Nephron progenitor cell (in vitro differentiated cells): ENCODE data around the gene KLHL25.
A peak's percentile ranks its signal among the peaks of the same experiment; 100 is the strongest.

Source experiments
- DNase-seq: peaks from one replicate; pipeline ENCODE4 v3.0.0; 2021
- H3K27ac Mint-ChIP-seq: 2 replicates; pipeline ENCODE4 v1.8.0; 2021; ENCODE audit warnings: mild to moderate bottlenecking, moderate library complexity, mixed read lengths
- H3K27me3 Mint-ChIP-seq: 2 replicates; pipeline ENCODE4 v1.8.0; 2021; ENCODE audit warnings: mild to moderate bottlenecking, low read depth, mixed read lengths; ENCODE audit not compliant: poor library complexity
- H3K36me3 Mint-ChIP-seq: 2 replicates; pipeline ENCODE4 v1.8.0; 2021; ENCODE audit warnings: low read depth, mixed read lengths
- H3K4me1 Mint-ChIP-seq: 2 replicates; pipeline ENCODE4 v1.8.0; 2021; ENCODE audit warnings: mixed read lengths
- H3K4me3 Mint-ChIP-seq: 2 replicates; pipeline ENCODE4 v1.8.0; 2021; ENCODE audit warnings: mild to moderate bottlenecking, moderate library complexity, mixed read lengths
- H3K9me3 Mint-ChIP-seq: 2 replicates; pipeline ENCODE4 v1.8.0; 2021; ENCODE audit warnings: mild to moderate bottlenecking, moderate library complexity, mixed read lengths
- TF ChIP-seq, protein P1 (sequence below): fragments of 200-600 bp; sonication (generic); IDR thresholded peaks from 2 replicates; pipeline ENCODE4 v1.5.0; 2021; ENCODE audit warnings: antibody characterized with exemption

The KLHL25 gene

DNA sequence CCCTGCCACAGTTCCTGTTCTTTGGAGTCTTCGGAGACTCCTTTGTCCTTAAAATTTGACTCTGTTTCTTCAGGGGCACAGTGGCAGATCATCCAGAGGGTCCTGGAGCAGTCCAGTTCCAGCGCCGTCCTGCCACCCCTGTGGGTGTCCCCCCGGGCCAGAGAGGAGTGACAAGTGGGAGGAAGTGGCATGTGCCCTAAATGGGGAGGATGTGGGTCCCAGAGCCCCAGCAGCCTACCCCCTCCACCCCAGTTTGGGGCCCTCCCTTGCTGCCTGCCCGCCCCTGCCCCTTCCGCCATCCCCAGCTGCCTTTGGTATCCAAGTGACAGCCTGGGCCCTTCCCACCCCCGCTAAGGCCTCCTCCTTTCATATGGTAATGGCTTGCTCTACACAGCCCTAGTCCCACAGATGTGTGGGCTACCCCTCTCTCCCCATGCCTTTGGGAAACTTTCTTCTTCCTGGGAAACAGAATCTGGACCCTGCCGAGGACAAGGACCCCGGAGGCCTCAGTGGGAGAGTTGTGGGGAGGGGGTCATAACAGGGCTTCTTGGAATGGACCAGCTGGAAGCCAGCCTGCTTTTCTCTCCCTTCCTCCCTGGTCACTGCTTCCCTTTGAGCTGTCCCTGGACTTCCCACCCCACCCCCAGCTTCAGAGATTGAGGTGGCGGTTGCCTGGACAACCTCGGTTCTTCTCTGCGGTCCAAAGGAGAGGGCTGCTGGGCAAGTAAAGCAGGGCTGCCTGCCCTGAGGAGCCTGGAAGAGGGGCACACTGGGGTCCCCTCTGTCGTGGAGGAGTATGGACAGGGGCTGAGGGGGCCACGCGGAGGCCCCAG is 43.2 kb downstream of the KLHL25 start:
- no peak for DNase-seq
- peaks cover 19% of the 10 kb centered on the region for H3K36me3 Mint-ChIP-seq
- H3K27ac Mint-ChIP-seq, result peak overlapping the region; percentile 61
- H3K27me3 Mint-ChIP-seq, result no peaks in the 10 kb centered on the region
- no peaks in the 10 kb centered on the region for H3K9me3 Mint-ChIP-seq
- H3K4me1 Mint-ChIP-seq, result peaks cover 59% of the 10 kb centered on the region
- TF ChIP-seq, protein P1, sequence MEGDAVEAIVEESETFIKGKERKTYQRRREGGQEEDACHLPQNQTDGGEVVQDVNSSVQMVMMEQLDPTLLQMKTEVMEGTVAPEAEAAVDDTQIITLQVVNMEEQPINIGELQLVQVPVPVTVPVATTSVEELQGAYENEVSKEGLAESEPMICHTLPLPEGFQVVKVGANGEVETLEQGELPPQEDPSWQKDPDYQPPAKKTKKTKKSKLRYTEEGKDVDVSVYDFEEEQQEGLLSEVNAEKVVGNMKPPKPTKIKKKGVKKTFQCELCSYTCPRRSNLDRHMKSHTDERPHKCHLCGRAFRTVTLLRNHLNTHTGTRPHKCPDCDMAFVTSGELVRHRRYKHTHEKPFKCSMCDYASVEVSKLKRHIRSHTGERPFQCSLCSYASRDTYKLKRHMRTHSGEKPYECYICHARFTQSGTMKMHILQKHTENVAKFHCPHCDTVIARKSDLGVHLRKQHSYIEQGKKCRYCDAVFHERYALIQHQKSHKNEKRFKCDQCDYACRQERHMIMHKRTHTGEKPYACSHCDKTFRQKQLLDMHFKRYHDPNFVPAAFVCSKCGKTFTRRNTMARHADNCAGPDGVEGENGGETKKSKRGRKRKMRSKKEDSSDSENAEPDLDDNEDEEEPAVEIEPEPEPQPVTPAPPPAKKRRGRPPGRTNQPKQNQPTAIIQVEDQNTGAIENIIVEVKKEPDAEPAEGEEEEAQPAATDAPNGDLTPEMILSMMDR, result no peak
- peak overlapping the region; percentile 54 for H3K4me3 Mint-ChIP-seq

DNA sequence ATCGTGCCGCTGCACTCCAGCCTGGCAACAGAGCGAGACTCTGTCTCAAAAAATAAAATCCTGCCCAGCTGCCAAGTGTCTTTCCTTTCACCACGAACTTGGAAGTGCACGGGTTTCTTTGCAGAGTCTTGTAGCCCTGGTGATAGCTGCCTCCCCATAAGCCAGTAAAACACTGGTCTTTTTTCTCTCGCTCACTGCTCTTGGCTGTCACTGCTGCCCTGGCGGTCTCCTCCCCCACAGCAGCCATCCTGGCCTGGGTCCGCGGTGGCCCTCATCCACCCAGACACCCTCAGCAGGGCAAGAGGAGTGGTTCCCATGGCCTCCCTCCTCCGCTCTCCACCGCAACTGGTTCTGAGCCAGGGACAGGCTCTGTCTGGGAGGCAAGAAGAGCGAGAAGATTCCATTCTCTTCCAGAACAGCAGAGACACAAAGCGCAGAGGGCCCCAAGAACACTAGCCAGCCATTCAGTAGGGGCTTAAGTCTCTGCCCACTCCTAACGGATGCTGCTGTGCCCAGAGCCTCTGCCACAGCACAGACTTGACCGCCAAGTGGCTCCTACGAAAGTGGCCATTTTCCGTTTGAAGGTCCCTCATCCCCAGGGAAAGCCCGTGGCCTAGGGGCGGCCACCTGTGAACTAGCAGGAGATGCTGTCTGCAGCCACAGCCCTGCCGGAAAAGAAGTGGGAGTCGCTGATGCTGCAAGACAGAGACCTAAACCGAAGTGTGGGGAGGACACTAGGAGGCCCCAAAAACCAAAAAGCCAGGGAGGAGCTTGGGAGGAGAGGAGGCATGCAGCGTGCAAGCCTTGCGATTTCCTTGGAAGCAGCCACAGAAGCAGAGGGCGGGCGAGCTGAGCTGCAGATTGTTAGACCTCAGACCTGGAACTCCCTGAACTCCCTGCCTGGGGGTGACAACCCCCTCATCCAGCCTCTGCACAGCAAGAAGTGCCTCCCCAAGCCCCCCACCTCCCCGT is 44.1 kb downstream of the KLHL25 start:
- peaks cover 66% of the 10 kb centered on the region for H3K4me1 Mint-ChIP-seq
- no peaks in the 10 kb centered on the region for H3K27me3 Mint-ChIP-seq
- DNase-seq, result no peak
- H3K9me3 Mint-ChIP-seq, result no peaks in the 10 kb centered on the region
- peak overlapping the region; percentile 83 for H3K27ac Mint-ChIP-seq
- TF ChIP-seq, protein P1, result no peak
- H3K36me3 Mint-ChIP-seq, result peaks cover 26% of the 10 kb centered on the region
- H3K4me3 Mint-ChIP-seq, result peak overlapping the region; percentile 54

DNA sequence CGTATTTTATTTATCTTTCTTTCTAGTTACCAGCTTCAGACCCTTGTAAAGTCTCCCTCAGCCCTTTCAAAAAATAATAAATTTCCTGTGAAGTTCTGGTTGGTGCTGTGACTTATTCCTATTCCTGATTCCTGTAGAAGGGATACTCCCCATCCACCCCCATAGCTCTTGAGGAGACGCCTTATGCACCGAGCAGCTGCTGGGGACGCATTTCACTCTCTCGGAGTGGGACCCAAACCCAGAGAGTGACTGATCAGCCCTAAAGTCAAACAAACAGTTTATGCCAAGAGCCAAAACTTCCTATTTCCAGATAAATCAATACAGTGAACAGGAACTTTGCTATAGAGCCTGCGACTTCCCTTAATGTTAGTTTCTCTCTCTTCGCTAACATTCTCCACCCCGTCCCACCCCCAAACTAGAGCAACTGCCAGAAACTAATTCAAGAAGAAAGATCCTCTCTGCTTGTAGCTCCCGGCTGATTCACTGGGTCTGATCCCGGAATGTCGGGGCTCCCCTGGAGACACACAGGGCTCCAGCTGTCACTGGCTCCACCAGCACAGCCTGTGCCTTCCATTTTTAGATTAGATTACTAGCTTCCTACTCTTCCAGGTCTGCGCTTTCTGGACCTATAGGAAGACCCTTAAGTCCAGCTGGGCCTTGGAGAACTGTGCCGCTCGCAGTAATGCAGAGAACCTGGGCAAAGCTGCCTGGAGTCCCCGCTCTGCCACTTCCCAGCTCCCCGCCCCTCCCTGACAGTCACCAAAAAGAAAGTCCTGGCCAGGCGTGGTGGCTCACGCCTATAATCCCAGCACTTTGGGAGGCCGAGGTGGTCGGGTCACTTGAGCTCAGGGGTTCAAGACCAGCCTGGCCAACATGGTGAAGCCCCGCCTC is 45.2 kb downstream of the KLHL25 start:
- no peaks in the 10 kb centered on the region for H3K9me3 Mint-ChIP-seq
- no peak overlapping the region for H3K4me3 Mint-ChIP-seq
- no peaks in the 10 kb centered on the region for H3K27me3 Mint-ChIP-seq
- H3K27ac Mint-ChIP-seq, result peak overlapping the region; percentile 84
- H3K4me1 Mint-ChIP-seq, result peaks cover 61% of the 10 kb centered on the region
- H3K36me3 Mint-ChIP-seq, result peaks cover 31% of the 10 kb centered on the region
- TF ChIP-seq, protein P1, result no peak
- DNase-seq, result no peak

DNA sequence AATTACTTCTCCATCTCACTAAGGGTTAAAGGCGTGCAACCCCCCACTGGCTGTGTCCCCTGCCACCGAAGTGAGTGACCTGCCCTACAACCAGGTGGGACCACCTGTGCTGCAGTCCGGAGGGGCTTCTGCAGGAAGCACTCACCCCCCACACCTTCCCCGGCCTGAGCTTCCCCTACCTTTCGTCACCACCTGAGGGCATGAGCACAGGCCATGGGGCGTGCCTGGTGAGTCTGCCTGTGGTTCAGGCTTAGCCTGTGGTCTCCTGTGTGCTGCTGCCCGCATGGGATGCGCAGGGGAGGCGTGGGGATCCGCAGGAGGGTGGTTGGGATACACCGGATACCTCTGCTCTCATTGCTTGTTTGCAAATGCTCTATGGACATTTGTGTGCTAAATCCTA is 46.0 kb downstream of the KLHL25 start:
- no peak overlapping the region for H3K4me3 Mint-ChIP-seq
- H3K27ac Mint-ChIP-seq, result no peak overlapping the region
- no peak for DNase-seq
- no peaks in the 10 kb centered on the region for H3K9me3 Mint-ChIP-seq
- TF ChIP-seq, protein P1, result no peak
- peaks cover 39% of the 10 kb centered on the region for H3K36me3 Mint-ChIP-seq
- H3K4me1 Mint-ChIP-seq, result peaks cover 57% of the 10 kb centered on the region
- H3K27me3 Mint-ChIP-seq, result no peaks in the 10 kb centered on the region

DNA sequence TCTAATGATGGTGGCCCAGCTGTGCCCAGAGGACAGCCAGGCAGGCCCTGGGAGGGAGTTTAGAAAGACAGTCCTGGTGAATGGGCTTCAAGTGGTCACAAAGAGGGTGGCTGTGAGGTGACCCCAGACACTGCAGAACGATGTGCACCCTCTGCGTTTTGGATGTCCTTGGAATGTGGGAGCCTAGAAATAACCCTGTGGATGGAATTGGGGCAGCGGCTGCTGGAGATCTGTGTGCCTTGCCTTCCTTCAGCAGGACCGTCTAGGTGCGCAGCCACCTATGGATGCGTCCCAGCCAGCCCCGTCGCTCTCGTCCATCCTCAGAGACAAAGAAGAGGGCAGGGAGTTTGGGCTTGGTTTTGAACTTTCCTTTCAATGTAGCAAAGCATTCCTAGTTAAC is 46.5 kb downstream of the KLHL25 start:
- Mint-ChIP-seq H3K27ac (no peak overlapping the region), H3K36me3 (peaks cover 44% of the 10 kb centered on the region), H3K4me3 (no peak overlapping the region), H3K4me1 (peaks cover 55% of the 10 kb centered on the region), H3K27me3 (no peaks in the 10 kb centered on the region), H3K9me3 (no peaks in the 10 kb centered on the region)
- TF ChIP-seq, protein P1, result no peak
- no peak for DNase-seq
